Measurements from ENCODE around the gene BDKRB2. TPM values are rescaled to one million over a fixed set of nuclear protein-coding genes. Genes with fewer than 3 reads are reported as not detected.

The BDKRB2 gene
- total and polyA plus RNA-seq, 2 of the 13 experiments (the other 11 are each of a cell fraction or from before 2014, with no cell fraction given) = 0.03 TPM; not detected in 1

DNA sequence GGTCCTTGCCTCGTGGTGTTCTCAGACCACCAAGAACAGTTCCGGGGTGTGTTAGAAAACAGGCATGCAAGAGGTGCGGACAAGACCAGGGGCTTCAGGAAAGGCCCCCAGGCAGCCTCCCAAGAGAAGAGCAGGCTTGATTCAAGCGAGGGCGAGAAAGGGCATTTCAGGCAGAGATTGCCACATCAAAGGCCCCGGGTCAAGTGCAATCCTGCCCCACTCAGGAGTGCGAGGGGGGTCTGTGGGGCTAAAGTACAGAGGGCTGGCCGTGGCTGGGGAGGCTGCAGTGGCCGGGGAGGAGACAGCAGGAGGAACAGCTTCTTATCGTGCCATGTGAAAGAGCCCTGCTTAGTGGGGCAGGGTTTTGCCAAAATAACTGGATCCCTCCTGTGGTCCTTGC lies 2.7 kb upstream of the BDKRB2 start (continued):
- TF ChIP-seq, protein P1, sequence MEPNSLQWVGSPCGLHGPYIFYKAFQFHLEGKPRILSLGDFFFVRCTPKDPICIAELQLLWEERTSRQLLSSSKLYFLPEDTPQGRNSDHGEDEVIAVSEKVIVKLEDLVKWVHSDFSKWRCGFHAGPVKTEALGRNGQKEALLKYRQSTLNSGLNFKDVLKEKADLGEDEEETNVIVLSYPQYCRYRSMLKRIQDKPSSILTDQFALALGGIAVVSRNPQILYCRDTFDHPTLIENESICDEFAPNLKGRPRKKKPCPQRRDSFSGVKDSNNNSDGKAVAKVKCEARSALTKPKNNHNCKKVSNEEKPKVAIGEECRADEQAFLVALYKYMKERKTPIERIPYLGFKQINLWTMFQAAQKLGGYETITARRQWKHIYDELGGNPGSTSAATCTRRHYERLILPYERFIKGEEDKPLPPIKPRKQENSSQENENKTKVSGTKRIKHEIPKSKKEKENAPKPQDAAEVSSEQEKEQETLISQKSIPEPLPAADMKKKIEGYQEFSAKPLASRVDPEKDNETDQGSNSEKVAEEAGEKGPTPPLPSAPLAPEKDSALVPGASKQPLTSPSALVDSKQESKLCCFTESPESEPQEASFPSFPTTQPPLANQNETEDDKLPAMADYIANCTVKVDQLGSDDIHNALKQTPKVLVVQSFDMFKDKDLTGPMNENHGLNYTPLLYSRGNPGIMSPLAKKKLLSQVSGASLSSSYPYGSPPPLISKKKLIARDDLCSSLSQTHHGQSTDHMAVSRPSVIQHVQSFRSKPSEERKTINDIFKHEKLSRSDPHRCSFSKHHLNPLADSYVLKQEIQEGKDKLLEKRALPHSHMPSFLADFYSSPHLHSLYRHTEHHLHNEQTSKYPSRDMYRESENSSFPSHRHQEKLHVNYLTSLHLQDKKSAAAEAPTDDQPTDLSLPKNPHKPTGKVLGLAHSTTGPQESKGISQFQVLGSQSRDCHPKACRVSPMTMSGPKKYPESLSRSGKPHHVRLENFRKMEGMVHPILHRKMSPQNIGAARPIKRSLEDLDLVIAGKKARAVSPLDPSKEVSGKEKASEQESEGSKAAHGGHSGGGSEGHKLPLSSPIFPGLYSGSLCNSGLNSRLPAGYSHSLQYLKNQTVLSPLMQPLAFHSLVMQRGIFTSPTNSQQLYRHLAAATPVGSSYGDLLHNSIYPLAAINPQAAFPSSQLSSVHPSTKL (CRISPR knock-in tag; IDR thresholded peaks at IDR 0.05) = peak; percentile 23; the same call in 1 of the 2 replicates
- TF ChIP-seq ZFP41 (CRISPR knock-in tag; IDR thresholded peaks at IDR 0.05; ENCODE audit: borderline replicate concordance) = no peak
- no peak for TF ChIP-seq JUNB (CRISPR knock-in tag; IDR thresholded peaks at IDR 0.05; ENCODE audit: borderline replicate concordance)
- peak; percentile 59 for TF ChIP-seq HNF4A (CRISPR knock-in tag; IDR thresholded peaks at IDR 0.05)
- TF ChIP-seq, protein P2, sequence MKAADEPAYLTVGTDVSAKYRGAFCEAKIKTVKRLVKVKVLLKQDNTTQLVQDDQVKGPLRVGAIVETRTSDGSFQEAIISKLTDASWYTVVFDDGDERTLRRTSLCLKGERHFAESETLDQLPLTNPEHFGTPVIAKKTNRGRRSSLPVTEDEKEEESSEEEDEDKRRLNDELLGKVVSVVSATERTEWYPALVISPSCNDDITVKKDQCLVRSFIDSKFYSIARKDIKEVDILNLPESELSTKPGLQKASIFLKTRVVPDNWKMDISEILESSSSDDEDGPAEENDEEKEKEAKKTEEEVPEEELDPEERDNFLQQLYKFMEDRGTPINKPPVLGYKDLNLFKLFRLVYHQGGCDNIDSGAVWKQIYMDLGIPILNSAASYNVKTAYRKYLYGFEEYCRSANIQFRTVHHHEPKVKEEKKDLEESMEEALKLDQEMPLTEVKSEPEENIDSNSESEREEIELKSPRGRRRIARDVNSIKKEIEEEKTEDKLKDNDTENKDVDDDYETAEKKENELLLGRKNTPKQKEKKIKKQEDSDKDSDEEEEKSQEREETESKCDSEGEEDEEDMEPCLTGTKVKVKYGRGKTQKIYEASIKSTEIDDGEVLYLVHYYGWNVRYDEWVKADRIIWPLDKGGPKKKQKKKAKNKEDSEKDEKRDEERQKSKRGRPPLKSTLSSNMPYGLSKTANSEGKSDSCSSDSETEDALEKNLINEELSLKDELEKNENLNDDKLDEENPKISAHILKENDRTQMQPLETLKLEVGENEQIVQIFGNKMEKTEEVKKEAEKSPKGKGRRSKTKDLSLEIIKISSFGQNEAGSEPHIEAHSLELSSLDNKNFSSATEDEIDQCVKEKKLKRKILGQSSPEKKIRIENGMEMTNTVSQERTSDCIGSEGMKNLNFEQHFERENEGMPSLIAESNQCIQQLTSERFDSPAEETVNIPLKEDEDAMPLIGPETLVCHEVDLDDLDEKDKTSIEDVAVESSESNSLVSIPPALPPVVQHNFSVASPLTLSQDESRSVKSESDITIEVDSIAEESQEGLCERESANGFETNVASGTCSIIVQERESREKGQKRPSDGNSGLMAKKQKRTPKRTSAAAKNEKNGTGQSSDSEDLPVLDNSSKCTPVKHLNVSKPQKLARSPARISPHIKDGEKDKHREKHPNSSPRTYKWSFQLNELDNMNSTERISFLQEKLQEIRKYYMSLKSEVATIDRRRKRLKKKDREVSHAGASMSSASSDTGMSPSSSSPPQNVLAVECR (CRISPR knock-in tag; IDR thresholded peaks at IDR 0.05; ENCODE audit: borderline replicate concordance) = 0 out of 2 replicates have a peak, but pooled peaks have one; percentile 19
- TF ChIP-seq MEIS1 (CRISPR knock-in tag; IDR thresholded peaks at IDR 0.05; ENCODE audit: borderline replicate concordance) = no peak
- TF ChIP-seq IKZF4 (CRISPR knock-in tag; IDR thresholded peaks at IDR 0.05; ENCODE audit: borderline replicate concordance, low read depth, not compliant biosample characterization) = no peak
- TF ChIP-seq RARA (CRISPR knock-in tag; IDR thresholded peaks at IDR 0.05) = peak; percentile 59
- no peak for TF ChIP-seq NR3C1 (CRISPR knock-in tag; IDR thresholded peaks at IDR 0.05)
- peak; percentile 73; the same call in 1 of the 2 replicates for TF ChIP-seq CEBPB (IDR thresholded peaks at IDR 0.05; ENCODE audit: borderline replicate concordance, low read depth, low read length)
- TF ChIP-seq GATAD2A (CRISPR knock-in tag; IDR thresholded peaks at IDR 0.05) = 0 out of 2 replicates have a peak, but pooled peaks have one; percentile 34
- TF ChIP-seq NCOR1 (IDR thresholded peaks at IDR 0.05; ENCODE audit: borderline replicate concordance, low read length) = no peak
- TF ChIP-seq, protein P3, sequence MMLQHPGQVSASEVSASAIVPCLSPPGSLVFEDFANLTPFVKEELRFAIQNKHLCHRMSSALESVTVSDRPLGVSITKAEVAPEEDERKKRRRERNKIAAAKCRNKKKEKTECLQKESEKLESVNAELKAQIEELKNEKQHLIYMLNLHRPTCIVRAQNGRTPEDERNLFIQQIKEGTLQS (CRISPR knock-in tag; IDR thresholded peaks at IDR 0.05) = no peak
- TF ChIP-seq MXI1 (IDR thresholded peaks at IDR 0.05; ENCODE audit: borderline replicate concordance, low read depth, low read length) = no peak
- no peak for TF ChIP-seq KDM5B (CRISPR knock-in tag; IDR thresholded peaks at IDR 0.05; ENCODE audit: borderline replicate concordance)
- TF ChIP-seq, protein P4, sequence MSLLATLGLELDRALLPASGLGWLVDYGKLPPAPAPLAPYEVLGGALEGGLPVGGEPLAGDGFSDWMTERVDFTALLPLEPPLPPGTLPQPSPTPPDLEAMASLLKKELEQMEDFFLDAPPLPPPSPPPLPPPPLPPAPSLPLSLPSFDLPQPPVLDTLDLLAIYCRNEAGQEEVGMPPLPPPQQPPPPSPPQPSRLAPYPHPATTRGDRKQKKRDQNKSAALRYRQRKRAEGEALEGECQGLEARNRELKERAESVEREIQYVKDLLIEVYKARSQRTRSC (CRISPR knock-in tag; IDR thresholded peaks at IDR 0.05; ENCODE audit: low read depth) = no peak
- no peak for TF ChIP-seq ZNF124 (CRISPR knock-in tag; IDR thresholded peaks at IDR 0.05)
- no peak for TF ChIP-seq KDM5A (IDR thresholded peaks at IDR 0.05; ENCODE audit: borderline replicate concordance, low read length)
- 0 out of 2 replicates have a peak, but pooled peaks have one; percentile 19 for TF ChIP-seq HDAC1 (CRISPR knock-in tag; IDR thresholded peaks at IDR 0.05)
- TF ChIP-seq RXRA (CRISPR knock-in tag; IDR thresholded peaks at IDR 0.05) = peak; percentile 77; the same call in 1 of the 2 replicates
- TF ChIP-seq ZNF562 (CRISPR knock-in tag; IDR thresholded peaks at IDR 0.05; ENCODE audit: borderline replicate concordance) = no peak
- no peak for TF ChIP-seq ARNT2 (CRISPR knock-in tag; IDR thresholded peaks at IDR 0.05; ENCODE audit: low read depth)
- no peak; the same call in 1 of the 2 replicates for TF ChIP-seq HOXA3 (CRISPR knock-in tag; IDR thresholded peaks at IDR 0.05)
